Pons (tissue), 1 donor: ENCODE results near the gene CELA2B.
"Not testable (repeated sequence)": the region's sequence is repeated elsewhere in the genome, so short reads cannot be mapped to it uniquely, and the experiment has no call there.

Experiments
- DNase-seq: peaks from one replicate; pipeline ENCODE4 v3.0.0-alpha.2; 2016; ENCODE audit warnings: low spot score

Gene CELA2B

DNA sequence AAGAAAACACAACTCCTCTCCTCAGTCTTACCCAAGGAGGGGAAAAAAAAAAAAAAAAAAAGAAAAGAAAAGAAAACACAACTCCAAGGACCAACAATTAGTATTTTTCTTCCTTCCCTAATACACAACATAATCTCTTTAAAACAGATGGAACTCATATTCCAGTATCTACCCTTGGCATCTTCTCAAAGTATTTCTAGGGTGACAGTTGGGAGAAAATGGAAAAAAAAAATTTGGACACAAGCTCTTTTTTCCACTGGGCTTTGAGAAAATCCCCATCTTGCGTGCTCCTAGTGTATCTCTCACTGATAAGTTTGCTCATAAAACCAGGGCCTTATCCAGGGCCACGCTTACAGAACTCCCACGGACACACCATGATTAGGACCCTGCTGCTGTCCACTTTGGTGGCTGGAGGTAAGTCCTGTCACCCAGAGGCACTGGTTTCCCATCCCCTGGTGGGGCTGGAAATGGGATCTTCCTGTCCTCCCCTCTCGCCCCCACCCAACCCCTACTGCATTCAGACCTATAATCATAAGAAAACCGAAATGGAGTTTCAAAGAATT is at the start of gene CELA2B:
Gene CELA2B (plus strand): TSS at position 353 of the 563 bp plus-strand sequence. CDS start 22 bp downstream, at position 375.
- no peak for DNase-seq

DNA sequence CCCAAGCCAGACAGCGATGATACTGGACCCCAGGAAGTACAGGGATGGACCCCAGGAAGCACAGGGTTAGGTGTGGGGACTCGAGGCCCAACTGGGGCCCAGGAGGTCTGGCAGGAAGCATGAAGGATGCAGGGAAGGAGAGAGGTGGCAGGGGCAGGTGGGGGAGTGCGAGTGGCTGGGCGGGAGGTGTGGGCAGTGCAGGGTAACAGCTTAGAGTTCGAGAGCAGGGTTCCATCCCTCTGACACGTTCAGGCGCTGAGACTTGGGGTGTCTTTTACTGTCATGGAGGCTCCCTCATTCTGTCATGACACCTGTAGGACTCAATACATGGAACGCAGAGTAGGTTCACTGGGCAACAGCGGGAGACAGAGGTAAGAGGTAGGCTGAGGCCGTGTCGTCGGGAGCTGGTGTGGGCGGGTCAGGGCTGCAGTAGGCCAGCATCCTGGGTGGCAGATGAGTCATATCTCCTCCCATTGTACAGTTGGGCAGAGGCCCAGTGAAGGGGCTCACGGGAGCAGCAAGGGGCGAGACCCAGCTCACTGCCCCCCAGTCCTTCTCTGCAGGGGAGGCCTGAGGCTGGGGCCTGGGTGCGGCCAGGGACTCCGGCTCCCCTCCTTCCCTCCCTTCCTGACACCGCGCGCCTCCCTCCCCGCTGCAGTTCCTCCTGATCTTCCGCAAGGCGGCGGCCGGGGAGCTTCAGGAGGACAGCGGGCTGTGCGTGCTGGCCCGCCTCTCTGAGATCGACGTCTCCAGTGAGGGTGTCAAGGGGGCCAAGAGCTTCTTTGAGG is 49.2 kb upstream of the CELA2B start:
- no peak for DNase-seq

DNA sequence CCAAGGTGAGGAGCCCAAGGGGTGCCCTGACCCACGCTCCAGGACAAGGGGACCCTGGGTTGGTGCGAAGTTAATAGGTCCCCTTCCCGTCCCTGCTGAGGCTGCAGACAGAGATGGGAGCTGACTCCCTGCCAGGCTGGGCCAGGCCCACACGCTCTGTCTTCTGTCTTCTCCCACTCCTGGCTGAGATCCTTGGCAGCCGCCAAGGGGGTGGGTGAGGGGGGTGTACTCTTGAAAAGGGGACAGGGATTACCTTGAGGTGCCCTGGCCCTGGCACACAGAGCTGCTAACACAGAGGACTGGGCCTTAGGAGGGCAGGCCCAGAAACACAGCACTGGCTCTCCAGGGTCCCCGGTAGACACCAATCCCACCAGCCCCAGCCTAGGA is 48.6 kb upstream of the CELA2B start:
- DNase-seq, result no peak

DNA sequence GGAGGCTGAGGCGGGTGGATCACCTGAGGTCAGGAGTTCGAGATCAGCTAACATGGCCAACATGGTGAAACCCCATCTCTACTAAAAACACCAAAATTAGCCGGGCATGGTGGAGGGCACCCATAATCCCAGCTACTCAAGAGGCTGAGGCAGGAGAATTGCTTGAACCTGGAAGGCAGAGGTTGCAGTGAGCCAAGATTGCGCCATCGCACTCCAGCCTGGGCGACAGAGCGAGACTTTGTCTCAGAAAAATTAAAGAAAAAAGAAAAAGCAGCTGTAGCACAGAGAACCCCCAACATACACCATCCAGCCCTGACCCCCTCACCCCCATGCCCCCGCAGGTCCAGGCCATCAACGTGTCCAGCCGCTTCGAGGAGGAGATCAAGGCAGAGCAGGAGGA is 47.7 kb upstream of the CELA2B start:
- DNase-seq, result not testable (repeated sequence)

DNA sequence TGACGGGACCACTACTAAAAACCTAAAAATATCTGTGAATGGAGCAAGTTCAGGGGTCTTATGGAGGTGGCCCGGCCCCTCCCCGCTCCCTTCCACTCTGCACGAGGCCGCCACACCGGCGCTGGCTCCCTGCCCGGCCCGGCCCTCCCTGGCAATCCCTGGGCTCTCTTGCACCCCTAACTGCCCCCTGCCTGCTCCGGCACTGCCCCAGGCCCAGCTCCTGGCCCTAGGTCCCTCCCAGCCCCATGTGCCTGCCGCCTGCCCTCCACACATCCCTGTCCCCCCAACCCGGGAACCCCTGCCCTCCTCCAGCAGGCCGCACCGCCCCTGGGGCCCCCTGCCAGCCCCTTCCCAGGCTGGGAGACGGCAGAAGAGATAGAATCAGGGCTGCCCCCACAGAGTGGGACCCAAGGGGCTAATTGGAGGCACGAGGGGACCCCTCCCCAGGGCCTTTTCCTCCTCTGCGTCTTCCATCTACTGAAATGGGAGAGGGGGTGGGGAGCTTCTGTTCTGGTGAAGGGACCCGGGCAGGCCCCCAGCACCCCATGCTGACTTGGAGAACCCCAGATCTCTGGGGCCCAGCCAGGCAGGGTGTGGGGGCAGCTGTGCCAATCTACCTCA is 47.0 kb upstream of the CELA2B start:
- no peak for DNase-seq

DNA sequence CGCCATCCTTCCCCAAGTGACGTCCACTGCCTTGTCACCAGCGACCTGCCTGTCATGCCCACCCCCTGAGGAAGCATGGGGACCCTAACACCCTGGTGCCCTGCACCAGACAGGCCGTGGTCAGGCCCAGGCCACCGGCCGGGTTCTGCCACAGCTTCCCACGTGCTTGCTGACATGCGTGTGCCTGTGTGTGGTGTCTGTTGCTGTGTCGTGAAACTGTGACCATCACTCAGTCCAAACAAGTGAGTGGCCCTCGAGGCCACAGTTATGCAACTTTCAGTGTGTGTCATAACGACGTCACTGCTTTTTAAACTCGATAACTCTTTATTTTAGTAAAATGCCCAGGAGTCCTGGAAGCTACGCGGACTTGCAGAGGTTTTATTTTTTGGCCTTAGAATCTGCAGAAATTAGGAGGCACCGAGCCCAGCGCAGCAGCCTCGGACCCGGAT is 46.2 kb upstream of the CELA2B start:
- DNase-seq, result no peak

DNA sequence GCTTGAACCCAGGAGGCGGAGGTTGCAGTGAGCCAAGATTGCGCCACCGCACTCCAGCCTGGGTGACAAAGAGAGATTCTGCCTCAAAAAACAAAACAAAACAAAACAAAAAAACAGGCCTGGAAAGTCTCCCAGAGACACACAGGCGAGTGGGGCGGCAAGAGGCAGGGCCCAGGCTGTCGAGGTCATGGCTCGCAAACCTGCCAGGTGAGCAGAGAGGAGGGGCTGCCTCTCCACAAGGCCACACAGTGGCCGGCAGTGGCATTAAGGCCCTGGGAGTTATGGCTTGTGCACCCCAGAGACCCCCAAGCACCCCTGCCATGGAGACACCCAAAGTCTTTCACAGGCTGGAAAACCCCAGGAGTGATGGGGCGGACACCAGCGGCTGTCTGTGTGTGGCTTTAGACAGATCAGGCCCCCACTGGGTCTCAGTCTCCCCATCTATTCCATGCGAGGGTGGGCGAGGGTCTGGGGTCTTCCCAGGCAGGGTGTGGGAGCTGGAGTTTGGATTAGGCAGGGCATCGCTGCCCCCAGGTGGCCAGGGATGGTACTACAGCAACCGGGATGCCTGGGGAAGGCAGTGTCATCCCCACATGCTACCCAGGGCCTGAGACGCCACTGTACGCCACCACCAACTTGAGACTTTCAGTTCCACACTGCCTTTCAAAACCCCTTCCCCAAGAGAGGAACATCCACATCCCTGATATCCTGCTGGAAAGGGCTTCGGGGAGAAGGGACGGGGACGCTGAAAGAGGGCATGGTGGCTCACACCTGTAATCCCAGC is 44.9 kb upstream of the CELA2B start:
- peak; percentile 55 for DNase-seq

DNA sequence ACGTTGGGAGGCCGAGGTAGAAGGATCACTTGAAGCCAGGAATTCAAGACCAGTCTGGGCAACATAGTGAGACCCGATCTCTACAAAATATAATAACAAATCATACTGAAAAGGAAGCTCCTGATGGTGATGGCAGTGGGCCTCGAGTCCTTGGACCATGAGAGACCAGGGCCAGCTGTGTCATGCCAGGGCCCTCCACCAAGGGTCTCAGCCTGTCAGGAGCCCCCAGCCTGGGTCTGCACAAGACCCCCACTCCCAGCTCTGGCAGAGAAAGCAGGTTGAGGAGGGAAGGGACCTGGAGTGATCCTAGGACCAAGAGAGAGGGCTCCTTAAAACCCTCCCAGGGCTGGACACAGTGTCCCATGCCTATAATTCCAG is 44.3 kb upstream of the CELA2B start:
- no peak for DNase-seq

DNA sequence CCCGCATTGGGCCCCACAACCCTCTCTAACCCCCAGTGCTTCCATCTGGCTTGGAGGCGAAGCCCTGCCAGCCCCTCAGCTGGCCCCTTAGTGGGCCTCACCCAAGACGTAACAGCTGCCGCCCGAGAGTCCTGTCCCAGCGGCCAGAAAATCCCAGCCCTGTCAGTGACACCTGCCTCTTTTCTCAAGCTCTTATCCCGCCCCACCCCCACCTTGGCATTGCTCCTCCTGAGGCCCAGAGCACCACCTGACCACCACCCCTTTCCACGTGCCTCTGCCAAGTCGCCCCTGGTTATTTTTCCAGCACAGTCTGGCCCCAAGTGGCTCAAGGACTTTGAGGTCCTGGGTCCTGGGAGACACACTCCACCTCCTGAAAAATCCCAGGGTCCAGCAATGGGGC is 43.6 kb upstream of the CELA2B start:
- DNase-seq, result no peak

DNA sequence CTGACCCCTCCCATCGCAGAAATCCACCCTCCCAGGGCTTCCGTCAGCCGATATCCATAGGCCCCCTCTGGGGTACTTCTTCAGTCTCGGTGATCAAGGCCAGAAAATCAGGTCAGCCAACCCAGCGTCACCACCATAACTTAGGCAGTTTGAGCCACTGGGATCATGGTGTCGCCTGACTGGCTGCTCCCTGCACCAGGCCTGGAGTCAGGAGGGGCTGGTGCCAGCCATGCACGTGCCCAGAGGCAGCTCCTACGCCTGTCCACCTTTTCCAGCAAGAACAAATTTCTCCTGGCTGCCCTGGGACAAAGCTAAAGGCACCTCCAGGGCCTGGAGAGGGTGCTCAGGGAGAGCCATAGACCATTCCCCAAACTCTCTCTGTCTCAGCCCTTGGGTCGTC is 42.4 kb upstream of the CELA2B start:
- DNase-seq, result no peak

DNA sequence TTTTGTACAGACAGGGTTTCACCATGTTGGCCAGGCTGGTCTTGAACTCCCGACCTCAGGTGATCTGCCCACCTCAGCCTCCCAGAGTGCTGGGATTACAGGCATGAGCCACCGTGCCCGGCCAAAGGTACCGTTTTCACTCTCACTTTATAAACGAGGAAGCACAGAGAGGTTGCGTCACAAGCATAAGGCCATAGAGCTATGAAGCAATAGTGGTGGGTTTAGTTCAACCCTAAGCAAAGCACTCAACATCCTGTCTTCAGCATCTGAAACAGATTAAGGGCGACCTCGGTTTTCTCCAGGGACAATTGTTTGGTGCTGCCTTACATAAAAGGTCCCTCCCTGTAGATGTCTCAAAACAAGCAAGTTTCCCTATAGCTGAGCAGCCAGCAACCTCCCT is 41.2 kb upstream of the CELA2B start:
- peak; percentile 42 for DNase-seq

DNA sequence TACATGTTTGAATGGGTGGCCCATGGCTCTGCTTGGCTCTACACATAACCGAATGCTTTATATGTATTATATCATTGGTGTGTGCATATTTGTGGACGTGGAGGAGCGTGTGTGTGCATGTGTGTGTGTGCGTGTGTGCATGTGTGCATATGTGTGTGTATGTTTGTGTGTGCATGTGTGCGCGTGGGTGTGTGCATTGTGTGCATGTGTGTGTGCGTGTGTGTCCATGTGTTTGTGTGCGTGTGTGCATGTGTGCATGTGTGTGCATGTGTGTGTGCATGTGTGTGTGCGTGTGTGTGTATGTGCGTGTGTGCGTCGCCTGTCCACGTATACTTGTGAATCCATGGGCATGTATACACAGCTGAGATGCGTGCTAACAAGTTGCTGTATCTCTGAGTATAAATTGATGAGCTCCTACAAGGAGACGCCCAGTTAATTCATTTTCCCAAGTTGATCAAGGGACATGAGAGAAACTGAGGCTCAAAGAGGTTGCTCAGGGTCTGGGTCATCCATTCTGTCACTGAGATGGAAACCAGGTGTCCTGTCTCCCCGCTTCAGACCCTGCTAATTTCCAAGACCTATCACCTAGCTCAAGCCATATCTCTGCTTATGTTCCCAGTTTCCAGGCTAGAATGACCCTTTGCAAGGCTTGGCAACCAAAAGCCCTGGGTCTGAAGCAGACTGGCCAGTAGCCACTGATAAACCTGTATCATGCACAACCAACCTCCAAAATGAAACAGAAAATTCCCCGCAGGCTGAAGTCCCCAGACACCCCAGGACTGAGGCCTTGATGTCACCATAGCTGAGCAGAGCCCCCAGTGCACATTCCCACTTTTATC is 40.4 kb upstream of the CELA2B start:
- no peak for DNase-seq

DNA sequence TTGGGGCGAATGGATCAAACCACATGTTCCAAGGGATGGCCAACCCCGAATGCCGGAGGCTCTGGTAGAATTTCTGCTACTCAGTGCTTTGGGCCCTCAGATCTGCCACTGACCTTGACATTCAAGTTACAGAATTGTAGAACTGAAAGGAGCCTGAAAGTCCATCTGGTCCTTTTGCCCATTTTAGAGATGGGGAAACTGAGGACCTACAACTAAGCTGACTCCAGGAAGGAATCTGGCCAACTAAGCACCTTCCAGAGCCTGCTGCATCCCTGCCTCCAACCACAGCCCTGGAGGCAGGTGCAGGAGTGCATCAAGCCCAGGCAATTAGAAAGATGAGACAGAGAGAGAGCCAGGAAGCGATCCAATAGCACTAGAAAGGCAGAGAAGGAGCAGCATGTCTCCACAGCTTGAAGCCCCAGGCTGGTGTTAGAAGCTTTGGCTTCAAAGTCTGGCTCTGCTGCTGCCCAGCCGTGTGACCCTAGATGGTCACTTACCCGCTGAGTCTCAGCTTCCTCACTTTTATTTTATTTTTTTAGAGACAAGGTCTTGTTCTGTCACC is 38.9 kb upstream of the CELA2B start:
- DNase-seq, result no peak

DNA sequence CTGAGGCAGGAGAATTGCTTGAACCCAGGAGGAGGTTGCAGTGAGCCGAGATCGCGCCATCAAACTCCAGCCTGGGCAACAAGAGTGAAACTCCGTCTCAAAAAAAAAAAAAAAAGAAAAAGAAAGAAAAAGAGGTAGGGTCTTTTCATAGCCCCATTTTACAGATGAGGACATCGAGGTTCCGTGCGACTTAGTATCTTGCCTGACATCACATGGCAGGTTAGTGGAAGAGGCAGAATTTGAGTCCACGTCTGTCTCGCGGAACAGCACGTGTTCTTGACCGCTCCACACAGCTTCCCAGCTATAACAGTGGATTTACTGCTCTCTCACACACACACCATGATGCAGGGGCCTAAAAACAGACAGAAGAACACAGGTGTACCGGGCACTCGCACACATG is 36.6 kb upstream of the CELA2B start:
- no peak for DNase-seq

DNA sequence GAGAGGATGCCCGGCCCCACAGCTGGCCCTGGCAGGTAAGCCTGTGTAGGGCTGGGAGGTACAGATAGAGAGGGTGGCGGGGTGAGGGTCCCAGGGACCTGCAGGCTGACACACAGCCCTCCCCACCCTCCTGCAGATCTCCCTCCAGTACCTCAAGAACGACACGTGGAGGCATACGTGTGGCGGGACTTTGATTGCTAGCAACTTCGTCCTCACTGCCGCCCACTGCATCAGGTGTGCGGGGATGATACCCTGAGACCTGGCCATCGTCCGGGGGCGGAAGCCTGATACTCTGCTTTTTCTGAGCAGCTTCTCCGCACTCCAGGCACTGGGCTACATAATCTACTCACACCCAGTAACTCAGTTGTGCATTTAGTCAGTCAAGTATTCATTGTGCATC is 35.5 kb upstream of the CELA2B start:
- DNase-seq, result no peak

DNA sequence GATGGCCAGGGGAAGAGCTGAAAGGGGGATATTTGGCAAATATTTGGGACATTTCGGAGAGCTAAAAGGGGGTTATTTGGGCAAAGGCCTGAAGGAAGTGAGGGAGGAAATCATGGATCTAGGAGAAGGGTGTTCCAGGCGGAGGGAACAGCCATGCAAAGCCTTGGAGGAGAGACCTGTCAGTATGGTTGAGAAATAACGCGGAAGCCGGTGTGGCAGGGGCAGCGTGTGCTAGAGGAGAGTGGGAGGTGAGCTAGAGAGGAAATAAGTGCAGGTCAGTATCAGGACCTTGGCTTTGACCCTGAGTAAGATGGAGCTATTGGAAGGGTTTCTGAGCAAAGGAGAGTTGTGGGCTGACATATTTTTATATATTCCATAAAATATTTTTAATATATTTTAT is 34.7 kb upstream of the CELA2B start:
- no peak for DNase-seq

DNA sequence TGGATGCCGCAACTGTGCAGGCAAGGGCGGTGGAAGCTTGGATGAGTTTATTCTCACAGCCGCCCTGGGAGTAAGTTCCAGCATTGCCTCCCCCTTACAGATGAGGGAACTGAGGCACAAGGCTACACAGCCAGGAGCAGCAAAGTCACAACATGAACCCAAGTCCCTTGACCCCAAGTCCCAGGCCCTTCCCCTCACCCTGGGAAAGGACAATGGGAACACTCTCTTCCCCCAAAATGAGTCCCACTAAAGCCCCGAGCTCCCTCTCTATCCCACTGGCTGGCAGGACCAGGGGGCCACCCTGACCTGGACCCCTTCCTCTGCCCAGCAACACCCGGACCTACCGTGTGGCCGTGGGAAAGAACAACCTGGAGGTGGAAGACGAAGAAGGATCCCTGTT is 33.8 kb upstream of the CELA2B start:
- DNase-seq, result no peak

DNA sequence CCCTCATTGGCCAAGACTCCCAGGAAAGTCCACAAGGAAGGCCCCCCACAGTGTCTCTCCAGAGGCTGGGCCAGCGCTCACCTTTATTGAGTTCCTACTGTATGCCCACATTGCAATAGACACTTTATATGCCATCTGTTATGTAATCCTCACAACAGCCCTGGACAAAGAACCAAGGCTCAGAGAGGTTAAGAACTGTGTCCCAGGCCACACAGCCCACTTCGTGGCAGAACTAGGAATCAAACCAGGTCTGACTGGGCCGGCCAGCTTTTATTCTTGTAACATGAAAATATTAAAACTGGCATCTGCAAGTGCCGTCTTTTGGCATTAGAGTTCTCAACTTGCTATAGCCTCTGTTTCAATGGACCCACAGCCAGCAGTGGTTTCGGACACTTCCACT is 33.1 kb upstream of the CELA2B start:
- no peak for DNase-seq

DNA sequence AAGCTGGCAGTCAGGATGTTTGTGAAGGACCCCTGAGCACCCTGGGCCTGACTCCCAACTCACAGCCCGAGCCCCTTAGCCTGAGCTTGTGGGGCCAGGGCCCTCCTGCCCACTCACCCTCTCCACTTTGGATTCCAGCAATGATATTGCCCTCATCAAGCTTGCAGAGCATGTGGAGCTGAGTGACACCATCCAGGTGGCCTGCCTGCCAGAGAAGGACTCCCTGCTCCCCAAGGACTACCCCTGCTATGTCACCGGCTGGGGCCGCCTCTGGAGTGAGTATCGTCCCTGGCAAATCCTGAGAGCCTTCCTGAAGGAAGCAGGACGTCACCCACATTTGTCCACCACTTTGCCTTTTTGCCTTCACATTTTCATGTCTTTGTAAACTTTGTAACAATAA is 32.6 kb upstream of the CELA2B start:
- no peak for DNase-seq

DNA sequence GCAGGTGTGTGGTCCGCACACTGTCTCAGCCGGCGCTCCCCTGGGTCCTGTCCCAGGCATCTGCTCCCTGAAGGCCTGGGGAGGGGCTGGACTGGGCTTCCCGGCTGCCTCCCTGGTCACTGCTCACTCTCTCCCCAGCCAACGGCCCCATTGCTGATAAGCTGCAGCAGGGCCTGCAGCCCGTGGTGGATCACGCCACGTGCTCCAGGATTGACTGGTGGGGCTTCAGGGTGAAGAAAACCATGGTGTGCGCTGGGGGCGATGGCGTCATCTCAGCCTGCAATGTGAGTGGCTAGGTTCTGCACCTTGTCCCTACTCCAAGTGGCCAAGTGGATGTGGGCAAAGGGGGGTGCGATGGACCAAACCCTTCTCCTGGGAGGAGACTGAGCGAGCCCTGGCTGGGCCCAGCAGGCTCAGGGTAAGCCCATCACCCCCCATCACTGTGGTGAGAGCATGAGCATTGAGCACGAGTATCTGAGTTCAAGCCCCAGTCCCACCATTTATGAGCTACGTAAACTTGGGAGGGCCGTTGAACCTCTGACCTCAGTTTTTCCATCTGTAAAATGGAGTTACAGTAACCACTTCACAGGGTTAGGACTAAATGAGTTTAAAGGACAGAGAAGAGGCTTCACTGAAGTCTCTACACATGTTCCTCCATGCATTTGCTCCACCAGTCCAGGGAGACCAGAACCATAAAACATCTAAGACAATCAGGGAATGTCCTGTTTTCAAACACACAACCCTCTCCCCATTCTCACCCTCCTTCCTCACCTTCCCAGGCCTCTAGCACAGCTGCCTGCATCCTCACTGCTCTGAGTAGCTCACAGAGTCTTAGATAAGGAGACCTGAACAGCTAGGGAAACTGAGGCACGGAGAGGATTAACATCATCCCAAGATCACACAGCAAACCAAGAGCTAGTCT is 31.2 kb upstream of the CELA2B start:
- DNase-seq, result no peak
